WTC11 (cell line): Measurements from ENCODE around the gene RNF182. TPM values are rescaled to one million over a fixed set of nuclear protein-coding genes. Genes with fewer than 3 reads are reported as not detected.

Experiments used
- ATAC-seq: fragments of 200-7000 bp; cut with Tn5 transposase; 2 replicates; pipeline ENCODE4 v1.10.0; 2021; ENCODE audit warnings: mild to moderate bottlenecking, moderate library complexity
- CTCF ChIA-PET: fragments of 300-600 bp; sonication (Branson Sonifier 250); formaldehyde crosslinking; loops from one replicate; lab custom pipeline; 2021; ENCODE audit warnings: antibody characterized with exemption; lab: Charles Lee
- POLR2A ChIA-PET: fragments of 350-600 bp; sonication (Branson Sonifier 250); formaldehyde crosslinking; loops from one replicate; lab custom pipeline; 2021; ENCODE audit warnings: antibody characterized with exemption; lab: Charles Lee
- DNase-seq: peaks from one replicate; pipeline ENCODE4 v3.0.0; 2021; ENCODE audit warnings: low spot score
- H3K27ac Mint-ChIP-seq: 2 replicates; pipeline ENCODE4 v1.8.0; 2021; ENCODE audit warnings: mixed read lengths
- H3K27me3 Mint-ChIP-seq: 2 replicates; pipeline ENCODE4 v1.8.0; 2021; ENCODE audit warnings: low read depth, mild to moderate bottlenecking, moderate library complexity, mixed read lengths
- H3K36me3 Mint-ChIP-seq: 2 replicates; pipeline ENCODE4 v1.8.0; 2021; ENCODE audit warnings: mixed read lengths
- H3K4me1 Mint-ChIP-seq: 2 replicates; pipeline ENCODE4 v1.8.0; 2022; ENCODE audit warnings: mixed read lengths
- H3K4me3 Mint-ChIP-seq: 2 replicates; pipeline ENCODE4 v1.8.0; 2021; ENCODE audit warnings: mild to moderate bottlenecking, moderate library complexity, mixed read lengths
- H3K9me3 Mint-ChIP-seq: 2 replicates; pipeline ENCODE4 v1.8.0; 2021; ENCODE audit warnings: mixed read lengths
- ELF4 ChIP-seq: sonication (generic); formaldehyde crosslinking; IDR thresholded peaks from 2 replicates; pipeline ENCODE4 v1.8.1; 2022; ENCODE audit warnings: low read depth, mild to moderate bottlenecking, moderate library complexity, missing genetic modification reagents
- GABPB1 ChIP-seq: sonication (generic); formaldehyde crosslinking; IDR thresholded peaks from 2 replicates; pipeline ENCODE4 v1.8.1; 2023; ENCODE audit warnings: mild to moderate bottlenecking, missing genetic modification reagents
- MXD4 ChIP-seq: fragments of 250-450 bp; sonication (Bioruptor Pico); IDR thresholded peaks from 2 replicates; pipeline ENCODE4 v1.8.0; 2021; ENCODE audit warnings: mild to moderate bottlenecking, moderate library complexity, borderline replicate concordance
- SMAD4 ChIP-seq: sonication (generic); formaldehyde crosslinking; IDR thresholded peaks from 2 replicates; pipeline ENCODE4 v1.8.0; 2022; ENCODE audit warnings: mild to moderate bottlenecking, missing genetic modification reagents
- SOX15 ChIP-seq: fragments of 250-450 bp; sonication (Bioruptor Pico); IDR thresholded peaks from 2 replicates; pipeline ENCODE4 v1.9.0; 2021; ENCODE audit warnings: mild to moderate bottlenecking
- ZNF423 ChIP-seq: fragments of 250-450 bp; sonication (Bioruptor Pico); IDR thresholded peaks from 2 replicates; pipeline ENCODE4 v2.1.2; 2022; ENCODE audit warnings: mild to moderate bottlenecking, moderate library complexity
- total RNA-seq: library from RNA; stranded (reverse); gene quantifications from 3 replicates; pipeline ENCODE4 v1.2.3, GENCODE V29; 2021
- TF ChIP-seq, protein P1 (sequence below): sonication (generic); formaldehyde crosslinking; IDR thresholded peaks from 2 replicates; pipeline ENCODE4 v1.8.0; 2023; ENCODE audit warnings: missing genetic modification reagents, mild to moderate bottlenecking, borderline replicate concordance
- TF ChIP-seq, protein P2 (sequence below): sonication (generic); formaldehyde crosslinking; IDR thresholded peaks from 2 replicates; pipeline ENCODE4 v1.8.1; 2023; ENCODE audit warnings: mild to moderate bottlenecking, missing genetic modification reagents
- TF ChIP-seq, protein P3 (sequence below): sonication (generic); formaldehyde crosslinking; IDR thresholded peaks from 2 replicates; pipeline ENCODE4 v1.8.0; 2022; ENCODE audit warnings: mild to moderate bottlenecking, missing genetic modification reagents
- TF ChIP-seq, protein P4 (sequence below): sonication (generic); formaldehyde crosslinking; IDR thresholded peaks from 2 replicates; pipeline ENCODE4 v1.8.1; 2022; ENCODE audit warnings: mild to moderate bottlenecking, missing genetic modification reagents, moderate library complexity, borderline replicate concordance
- TF ChIP-seq, protein P5 (sequence below): sonication (generic); formaldehyde crosslinking; IDR thresholded peaks from 2 replicates; pipeline ENCODE4 v1.8.0; 2022; ENCODE audit warnings: mild to moderate bottlenecking, missing genetic modification reagents
- TF ChIP-seq, protein P6 (sequence below): sonication (generic); formaldehyde crosslinking; IDR thresholded peaks from 2 replicates; pipeline ENCODE4 v1.8.0; 2022; ENCODE audit warnings: missing genetic modification reagents
- TF ChIP-seq, protein P7 (sequence below): sonication (generic); formaldehyde crosslinking; IDR thresholded peaks from 2 replicates; pipeline ENCODE4 v1.8.1; 2023; ENCODE audit warnings: mild to moderate bottlenecking, missing genetic modification reagents

The RNF182 gene
- total RNA-seq, 1 experiment from 2014 or later = 6.7 TPM

DNA sequence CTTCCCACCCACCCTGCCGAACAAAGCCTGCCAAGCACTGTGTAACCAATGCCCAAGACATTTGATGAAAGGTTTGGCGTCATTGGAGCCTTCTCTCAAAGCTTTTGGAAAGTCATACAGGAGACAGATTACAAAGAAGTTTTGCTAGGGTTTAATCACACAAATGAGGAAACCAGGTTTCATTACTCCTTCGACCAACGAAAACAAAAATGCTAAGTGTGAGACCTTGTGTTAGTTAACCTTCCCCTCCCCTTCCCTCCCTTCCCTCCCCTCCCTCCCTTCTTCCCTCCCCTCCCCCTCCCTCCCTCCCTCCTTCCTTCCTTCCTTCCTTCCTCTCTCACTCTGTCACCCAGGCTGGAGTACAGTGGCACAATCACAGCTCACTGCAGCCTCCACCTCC is 96.7 kb downstream of the RNF182 start (continued):
- TF ChIP-seq, protein P1, sequence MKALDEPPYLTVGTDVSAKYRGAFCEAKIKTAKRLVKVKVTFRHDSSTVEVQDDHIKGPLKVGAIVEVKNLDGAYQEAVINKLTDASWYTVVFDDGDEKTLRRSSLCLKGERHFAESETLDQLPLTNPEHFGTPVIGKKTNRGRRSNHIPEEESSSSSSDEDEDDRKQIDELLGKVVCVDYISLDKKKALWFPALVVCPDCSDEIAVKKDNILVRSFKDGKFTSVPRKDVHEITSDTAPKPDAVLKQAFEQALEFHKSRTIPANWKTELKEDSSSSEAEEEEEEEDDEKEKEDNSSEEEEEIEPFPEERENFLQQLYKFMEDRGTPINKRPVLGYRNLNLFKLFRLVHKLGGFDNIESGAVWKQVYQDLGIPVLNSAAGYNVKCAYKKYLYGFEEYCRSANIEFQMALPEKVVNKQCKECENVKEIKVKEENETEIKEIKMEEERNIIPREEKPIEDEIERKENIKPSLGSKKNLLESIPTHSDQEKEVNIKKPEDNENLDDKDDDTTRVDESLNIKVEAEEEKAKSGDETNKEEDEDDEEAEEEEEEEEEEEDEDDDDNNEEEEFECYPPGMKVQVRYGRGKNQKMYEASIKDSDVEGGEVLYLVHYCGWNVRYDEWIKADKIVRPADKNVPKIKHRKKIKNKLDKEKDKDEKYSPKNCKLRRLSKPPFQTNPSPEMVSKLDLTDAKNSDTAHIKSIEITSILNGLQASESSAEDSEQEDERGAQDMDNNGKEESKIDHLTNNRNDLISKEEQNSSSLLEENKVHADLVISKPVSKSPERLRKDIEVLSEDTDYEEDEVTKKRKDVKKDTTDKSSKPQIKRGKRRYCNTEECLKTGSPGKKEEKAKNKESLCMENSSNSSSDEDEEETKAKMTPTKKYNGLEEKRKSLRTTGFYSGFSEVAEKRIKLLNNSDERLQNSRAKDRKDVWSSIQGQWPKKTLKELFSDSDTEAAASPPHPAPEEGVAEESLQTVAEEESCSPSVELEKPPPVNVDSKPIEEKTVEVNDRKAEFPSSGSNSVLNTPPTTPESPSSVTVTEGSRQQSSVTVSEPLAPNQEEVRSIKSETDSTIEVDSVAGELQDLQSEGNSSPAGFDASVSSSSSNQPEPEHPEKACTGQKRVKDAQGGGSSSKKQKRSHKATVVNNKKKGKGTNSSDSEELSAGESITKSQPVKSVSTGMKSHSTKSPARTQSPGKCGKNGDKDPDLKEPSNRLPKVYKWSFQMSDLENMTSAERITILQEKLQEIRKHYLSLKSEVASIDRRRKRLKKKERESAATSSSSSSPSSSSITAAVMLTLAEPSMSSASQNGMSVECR (CRISPR knock-in tag) = no peak
- TF ChIP-seq, protein P2, sequence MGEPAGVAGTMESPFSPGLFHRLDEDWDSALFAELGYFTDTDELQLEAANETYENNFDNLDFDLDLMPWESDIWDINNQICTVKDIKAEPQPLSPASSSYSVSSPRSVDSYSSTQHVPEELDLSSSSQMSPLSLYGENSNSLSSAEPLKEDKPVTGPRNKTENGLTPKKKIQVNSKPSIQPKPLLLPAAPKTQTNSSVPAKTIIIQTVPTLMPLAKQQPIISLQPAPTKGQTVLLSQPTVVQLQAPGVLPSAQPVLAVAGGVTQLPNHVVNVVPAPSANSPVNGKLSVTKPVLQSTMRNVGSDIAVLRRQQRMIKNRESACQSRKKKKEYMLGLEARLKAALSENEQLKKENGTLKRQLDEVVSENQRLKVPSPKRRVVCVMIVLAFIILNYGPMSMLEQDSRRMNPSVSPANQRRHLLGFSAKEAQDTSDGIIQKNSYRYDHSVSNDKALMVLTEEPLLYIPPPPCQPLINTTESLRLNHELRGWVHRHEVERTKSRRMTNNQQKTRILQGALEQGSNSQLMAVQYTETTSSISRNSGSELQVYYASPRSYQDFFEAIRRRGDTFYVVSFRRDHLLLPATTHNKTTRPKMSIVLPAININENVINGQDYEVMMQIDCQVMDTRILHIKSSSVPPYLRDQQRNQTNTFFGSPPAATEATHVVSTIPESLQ (CRISPR knock-in tag) = no peak
- TF ChIP-seq SMAD4 = no peak

DNA sequence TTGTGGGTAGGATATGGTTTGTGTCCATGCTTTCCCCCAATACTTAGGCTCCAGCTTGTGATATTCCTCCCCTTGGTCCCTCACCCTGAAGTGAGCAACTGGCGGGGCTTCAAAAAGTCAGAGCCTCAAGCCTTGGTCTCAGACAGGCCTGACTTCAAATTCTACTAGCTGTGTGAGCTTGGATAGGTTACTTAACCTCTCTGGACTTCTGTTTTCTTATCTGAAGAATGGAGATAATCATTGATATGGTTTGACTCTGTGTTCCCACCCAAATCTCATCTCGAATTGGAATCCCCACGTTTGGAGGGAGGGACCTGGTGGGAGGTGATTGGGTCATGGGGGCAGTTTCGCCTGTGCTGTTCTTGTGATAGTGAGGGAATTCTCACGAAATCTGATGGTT is 97.9 kb downstream of the RNF182 start:
- no peak overlapping the region for H3K4me3 Mint-ChIP-seq
- H3K27me3 Mint-ChIP-seq = peaks cover 37% of the 10 kb centered on the region
- H3K27ac Mint-ChIP-seq = no peak overlapping the region
- ChIA-PET POLR2A (no interaction called here), CTCF (interaction anchor here (0.6 to 1.1 kb wide), 2 partner anchors 13 to 252 kb away, joined by 3 read pairs; no protein-coding TSS in a partner anchor)
- H3K9me3 Mint-ChIP-seq = peaks cover 18% of the 10 kb centered on the region
- peaks cover 36% of the 10 kb centered on the region for H3K4me1 Mint-ChIP-seq
- DNase-seq = no peak
- H3K36me3 Mint-ChIP-seq = peaks cover 9% of the 10 kb centered on the region
- TF ChIP-seq, protein P3, sequence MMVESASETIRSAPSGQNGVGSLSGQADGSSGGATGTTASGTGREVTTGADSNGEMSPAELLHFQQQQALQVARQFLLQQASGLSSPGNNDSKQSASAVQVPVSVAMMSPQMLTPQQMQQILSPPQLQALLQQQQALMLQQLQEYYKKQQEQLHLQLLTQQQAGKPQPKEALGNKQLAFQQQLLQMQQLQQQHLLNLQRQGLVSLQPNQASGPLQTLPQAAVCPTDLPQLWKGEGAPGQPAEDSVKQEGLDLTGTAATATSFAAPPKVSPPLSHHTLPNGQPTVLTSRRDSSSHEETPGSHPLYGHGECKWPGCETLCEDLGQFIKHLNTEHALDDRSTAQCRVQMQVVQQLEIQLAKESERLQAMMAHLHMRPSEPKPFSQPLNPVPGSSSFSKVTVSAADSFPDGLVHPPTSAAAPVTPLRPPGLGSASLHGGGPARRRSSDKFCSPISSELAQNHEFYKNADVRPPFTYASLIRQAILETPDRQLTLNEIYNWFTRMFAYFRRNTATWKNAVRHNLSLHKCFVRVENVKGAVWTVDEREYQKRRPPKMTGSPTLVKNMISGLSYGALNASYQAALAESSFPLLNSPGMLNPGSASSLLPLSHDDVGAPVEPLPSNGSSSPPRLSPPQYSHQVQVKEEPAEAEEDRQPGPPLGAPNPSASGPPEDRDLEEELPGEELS (CRISPR knock-in tag) = no peak
- TF ChIP-seq GABPB1 (CRISPR knock-in tag) = no peak
- TF ChIP-seq, protein P4, sequence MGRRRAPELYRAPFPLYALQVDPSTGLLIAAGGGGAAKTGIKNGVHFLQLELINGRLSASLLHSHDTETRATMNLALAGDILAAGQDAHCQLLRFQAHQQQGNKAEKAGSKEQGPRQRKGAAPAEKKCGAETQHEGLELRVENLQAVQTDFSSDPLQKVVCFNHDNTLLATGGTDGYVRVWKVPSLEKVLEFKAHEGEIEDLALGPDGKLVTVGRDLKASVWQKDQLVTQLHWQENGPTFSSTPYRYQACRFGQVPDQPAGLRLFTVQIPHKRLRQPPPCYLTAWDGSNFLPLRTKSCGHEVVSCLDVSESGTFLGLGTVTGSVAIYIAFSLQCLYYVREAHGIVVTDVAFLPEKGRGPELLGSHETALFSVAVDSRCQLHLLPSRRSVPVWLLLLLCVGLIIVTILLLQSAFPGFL = no peak
- TF ChIP-seq MXD4 = no peak
- TF ChIP-seq, protein P5, sequence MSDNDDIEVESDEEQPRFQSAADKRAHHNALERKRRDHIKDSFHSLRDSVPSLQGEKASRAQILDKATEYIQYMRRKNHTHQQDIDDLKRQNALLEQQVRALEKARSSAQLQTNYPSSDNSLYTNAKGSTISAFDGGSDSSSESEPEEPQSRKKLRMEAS = no peak
- TF ChIP-seq, all 79 proteins: peak for 0
- ATAC-seq = no peak

DNA sequence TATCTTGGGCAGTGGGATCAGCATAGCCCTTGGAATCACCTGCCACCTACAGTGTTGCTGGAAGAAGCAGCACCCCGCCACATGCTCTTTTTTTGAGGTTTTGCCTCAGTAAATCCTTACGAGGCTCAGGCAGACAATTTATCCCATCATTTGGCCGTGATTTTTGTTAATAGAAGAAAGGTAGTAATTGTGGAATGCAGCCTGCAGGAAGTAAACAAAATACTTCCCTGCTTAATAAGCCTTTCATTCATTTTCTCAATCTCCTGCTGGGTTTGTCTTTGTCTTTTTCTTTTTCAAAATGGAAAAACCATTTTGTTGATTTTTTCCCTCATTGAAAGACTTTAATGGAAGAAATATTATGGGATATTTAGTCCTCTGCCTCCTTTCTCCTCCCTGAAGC is 99.1 kb downstream of the RNF182 start:
- ChIA-PET POLR2A (no interaction called here), CTCF (interaction anchor here (0.9 to 4.3 kb wide), 3 partner anchors 15 to 115 kb away, joined by 3 to 17 read pairs (median 3); no protein-coding TSS in a partner anchor)
- DNase-seq (no peak), ATAC-seq (no peak)
- Mint-ChIP-seq H3K27ac (0 out of 2 replicates have a peak overlapping the region, but pooled peaks have one; percentile 6), H3K27me3 (peaks cover 29% of the 10 kb centered on the region), H3K4me1 (peaks cover 32% of the 10 kb centered on the region), H3K36me3 (peaks cover 3% of the 10 kb centered on the region), H3K9me3 (peaks cover 13% of the 10 kb centered on the region), H3K4me3 (no peak overlapping the region)
- TF ChIP-seq SOX15 (CRISPR knock-in tag) (no peak), ZNF423 (CRISPR knock-in tag) (no peak), MXD4 (no peak), ELF4 (CRISPR knock-in tag) (no peak)
- TF ChIP-seq, protein P6, sequence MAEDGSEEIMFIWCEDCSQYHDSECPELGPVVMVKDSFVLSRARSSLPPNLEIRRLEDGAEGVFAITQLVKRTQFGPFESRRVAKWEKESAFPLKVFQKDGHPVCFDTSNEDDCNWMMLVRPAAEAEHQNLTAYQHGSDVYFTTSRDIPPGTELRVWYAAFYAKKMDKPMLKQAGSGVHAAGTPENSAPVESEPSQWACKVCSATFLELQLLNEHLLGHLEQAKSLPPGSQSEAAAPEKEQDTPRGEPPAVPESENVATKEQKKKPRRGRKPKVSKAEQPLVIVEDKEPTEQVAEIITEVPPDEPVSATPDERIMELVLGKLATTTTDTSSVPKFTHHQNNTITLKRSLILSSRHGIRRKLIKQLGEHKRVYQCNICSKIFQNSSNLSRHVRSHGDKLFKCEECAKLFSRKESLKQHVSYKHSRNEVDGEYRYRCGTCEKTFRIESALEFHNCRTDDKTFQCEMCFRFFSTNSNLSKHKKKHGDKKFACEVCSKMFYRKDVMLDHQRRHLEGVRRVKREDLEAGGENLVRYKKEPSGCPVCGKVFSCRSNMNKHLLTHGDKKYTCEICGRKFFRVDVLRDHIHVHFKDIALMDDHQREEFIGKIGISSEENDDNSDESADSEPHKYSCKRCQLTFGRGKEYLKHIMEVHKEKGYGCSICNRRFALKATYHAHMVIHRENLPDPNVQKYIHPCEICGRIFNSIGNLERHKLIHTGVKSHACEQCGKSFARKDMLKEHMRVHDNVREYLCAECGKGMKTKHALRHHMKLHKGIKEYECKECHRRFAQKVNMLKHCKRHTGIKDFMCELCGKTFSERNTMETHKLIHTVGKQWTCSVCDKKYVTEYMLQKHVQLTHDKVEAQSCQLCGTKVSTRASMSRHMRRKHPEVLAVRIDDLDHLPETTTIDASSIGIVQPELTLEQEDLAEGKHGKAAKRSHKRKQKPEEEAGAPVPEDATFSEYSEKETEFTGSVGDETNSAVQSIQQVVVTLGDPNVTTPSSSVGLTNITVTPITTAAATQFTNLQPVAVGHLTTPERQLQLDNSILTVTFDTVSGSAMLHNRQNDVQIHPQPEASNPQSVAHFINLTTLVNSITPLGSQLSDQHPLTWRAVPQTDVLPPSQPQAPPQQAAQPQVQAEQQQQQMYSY (CRISPR knock-in tag) = no peak
- TF ChIP-seq, protein P4 = no peak
- TF ChIP-seq, protein P7, sequence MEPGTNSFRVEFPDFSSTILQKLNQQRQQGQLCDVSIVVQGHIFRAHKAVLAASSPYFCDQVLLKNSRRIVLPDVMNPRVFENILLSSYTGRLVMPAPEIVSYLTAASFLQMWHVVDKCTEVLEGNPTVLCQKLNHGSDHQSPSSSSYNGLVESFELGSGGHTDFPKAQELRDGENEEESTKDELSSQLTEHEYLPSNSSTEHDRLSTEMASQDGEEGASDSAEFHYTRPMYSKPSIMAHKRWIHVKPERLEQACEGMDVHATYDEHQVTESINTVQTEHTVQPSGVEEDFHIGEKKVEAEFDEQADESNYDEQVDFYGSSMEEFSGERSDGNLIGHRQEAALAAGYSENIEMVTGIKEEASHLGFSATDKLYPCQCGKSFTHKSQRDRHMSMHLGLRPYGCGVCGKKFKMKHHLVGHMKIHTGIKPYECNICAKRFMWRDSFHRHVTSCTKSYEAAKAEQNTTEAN (CRISPR knock-in tag) = no peak
